ENCODE results near the gene RAB11FIP3. TPM values are rescaled to one million over a fixed set of nuclear protein-coding genes. Genes with fewer than 3 reads are reported as not detected.

The RAB11FIP3 gene
- total RNA-seq, 1 donor from 2014 or later: 44.1 TPM

DNA sequence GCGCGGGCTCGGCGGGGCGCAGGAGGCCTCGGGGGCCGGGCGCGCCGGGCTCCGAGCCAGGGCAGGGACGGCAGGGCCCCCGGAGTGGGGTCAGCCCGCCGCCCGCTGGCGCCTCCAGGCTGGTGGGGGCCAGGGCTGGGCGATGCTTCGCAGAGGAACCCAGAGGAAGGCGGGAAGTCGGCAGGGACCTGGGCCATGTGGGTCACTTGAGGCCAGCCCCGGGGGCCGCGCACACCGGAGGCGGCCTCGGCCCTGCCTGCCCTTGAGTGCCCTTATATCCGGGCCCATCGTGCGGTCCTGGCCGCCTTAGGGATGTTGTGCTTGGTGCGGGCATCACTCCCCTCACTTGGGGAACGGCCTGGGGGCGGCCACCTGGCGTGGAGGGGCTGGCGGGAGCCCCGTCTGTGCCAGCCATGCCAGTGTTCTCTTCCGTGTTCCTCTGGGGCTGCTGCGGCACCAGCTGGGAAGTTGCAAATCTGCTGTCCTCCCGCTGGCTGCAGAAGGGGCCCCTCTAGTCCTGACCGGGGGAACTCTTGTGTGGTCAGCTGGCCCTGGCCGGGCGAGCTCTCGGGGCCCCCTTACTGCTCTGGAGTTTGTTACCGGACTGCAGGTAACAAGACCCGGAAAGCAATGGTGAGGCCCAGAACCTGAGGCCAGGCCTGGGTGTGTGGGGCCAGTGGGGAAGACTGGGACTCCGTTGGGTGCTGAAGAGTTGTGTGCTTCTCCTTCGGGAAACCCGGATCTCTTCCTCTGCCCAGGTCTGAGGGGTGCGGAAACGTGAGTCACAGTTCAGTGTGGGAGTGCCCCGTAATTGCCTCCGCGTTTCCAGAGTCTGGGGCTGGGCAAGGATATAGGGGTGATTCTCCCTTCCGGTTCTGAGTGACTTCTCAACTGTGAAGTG, 102.9 kb downstream of the RAB11FIP3 start:
- DNase-seq: no peak
- Histone ChIP-seq H3K27me3 (no peaks in the 10 kb centered on the region), H3K27ac (peak overlapping the region; percentile 83), H3K4me3 (peak overlapping the region; percentile 89), H3K9me3 (no peaks in the 10 kb centered on the region), H3K4me1 (peaks cover 24% of the 10 kb centered on the region), H3K36me3 (no peaks in the 10 kb centered on the region)
- intact Hi-C loops (cut with DNase I): no loop called here
- no peak for TF ChIP-seq CTCF (IDR thresholded peaks at IDR 0.05)
- ATAC-seq: peak; percentile 0

DNA sequence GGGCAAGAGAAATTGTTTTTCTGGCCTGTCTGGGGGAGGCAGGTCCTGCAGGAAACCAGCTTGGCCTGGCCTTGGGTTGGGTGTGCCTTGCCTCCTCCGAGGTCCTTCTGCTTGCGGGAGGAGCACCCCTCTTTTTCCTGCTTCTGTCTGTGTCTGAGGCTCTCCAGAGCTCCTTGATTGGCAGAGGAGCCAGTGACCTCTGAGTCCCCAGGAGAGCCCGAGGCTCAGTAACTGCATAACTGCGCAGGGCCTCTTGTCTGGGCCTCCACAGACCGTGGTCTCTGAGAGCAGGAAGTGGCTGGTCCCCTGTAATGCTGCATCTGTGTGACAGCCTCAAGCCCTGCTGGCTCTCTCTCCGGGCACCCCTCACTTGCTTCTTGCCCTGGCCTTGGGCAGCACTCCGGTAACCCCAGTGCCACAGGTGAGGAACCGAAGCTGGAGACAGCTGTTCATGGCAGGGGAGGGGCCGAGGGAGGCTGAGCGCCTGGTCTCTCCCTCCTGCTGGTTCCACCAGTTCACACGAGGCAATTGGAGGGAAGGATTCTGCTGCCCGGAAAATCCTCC, 103.6 kb downstream of the RAB11FIP3 start:
- peak overlapping the region; percentile 89 for H3K4me3 ChIP-seq
- no peaks in the 10 kb centered on the region for H3K27me3 ChIP-seq
- peak overlapping the region; percentile 83 for H3K27ac ChIP-seq
- no peak for TF ChIP-seq CTCF (IDR thresholded peaks at IDR 0.05)
- H3K36me3 ChIP-seq: no peaks in the 10 kb centered on the region
- ATAC-seq (no peak), DNase-seq (no peak)
- H3K9me3 ChIP-seq: no peaks in the 10 kb centered on the region
- intact Hi-C loops (cut with DNase I): no loop called here
- peaks cover 24% of the 10 kb centered on the region for H3K4me1 ChIP-seq

- intact Hi-C loops (cut with DNase I): no loop called here
- no peak for TF ChIP-seq CTCF (IDR thresholded peaks at IDR 0.05)
- H3K27me3 ChIP-seq: no peaks in the 10 kb centered on the region
- no peaks in the 10 kb centered on the region for H3K9me3 ChIP-seq
- no peak overlapping the region for H3K27ac ChIP-seq
- DNase-seq (no peak), ATAC-seq (no peak)
- peaks cover 24% of the 10 kb centered on the region for H3K4me1 ChIP-seq
- no peak overlapping the region for H3K4me3 ChIP-seq
- H3K36me3 ChIP-seq: no peaks in the 10 kb centered on the region
These were observed 104.8 kb downstream of the RAB11FIP3 start for GRCh38 chr16:530111-530817.

DNA sequence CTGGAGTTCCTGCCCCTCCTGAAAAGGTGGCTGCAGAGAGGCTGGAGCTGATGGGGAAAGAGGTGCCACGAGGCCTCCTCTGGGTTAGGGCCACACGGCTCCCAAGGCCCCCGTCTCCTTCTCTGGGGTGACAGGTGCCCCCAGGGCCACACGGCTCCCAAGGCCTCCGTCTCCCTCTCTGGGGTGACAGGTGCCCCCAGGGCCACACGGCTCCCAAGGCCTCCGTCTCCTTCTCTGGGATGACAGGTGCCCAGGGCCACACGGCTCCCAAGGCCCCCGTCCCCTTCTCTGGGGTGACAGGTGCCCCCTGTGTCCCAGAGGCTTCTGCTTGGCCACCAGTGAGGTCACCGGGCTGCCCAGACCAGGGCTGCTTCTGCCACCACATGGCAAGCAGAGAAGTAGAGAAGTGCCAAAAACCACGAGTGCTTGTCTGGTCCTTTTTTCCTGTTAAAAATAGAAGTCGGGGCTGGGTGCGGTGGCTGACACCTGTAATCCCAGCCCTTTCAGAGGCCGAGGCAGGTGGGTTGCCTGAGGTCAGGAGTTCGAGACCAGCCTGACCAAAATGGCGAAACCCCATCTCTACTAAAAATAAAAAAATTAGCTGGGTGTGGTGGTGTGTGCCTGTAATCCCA, 106.2 kb downstream of the RAB11FIP3 start:
- H3K36me3 ChIP-seq: no peaks in the 10 kb centered on the region
- ATAC-seq: no peak
- H3K4me3 ChIP-seq: no peak overlapping the region
- H3K4me1 ChIP-seq: peaks cover 15% of the 10 kb centered on the region
- no peak overlapping the region for H3K27ac ChIP-seq
- TF ChIP-seq CTCF (IDR thresholded peaks at IDR 0.05): no peak
- intact Hi-C loops (cut with DNase I): no loop called here
- H3K9me3 ChIP-seq: no peaks in the 10 kb centered on the region
- DNase-seq: no peak
- no peaks in the 10 kb centered on the region for H3K27me3 ChIP-seq

- H3K36me3 ChIP-seq: no peaks in the 10 kb centered on the region
- H3K4me1 ChIP-seq: peaks cover 15% of the 10 kb centered on the region
- ATAC-seq: no peak
- H3K27me3 ChIP-seq: no peaks in the 10 kb centered on the region
- H3K9me3 ChIP-seq: no peaks in the 10 kb centered on the region
- TF ChIP-seq CTCF (IDR thresholded peaks at IDR 0.05): no peak
- intact Hi-C loops (cut with DNase I): no loop called here
- no peak overlapping the region for H3K4me3 ChIP-seq
- no peak overlapping the region for H3K27ac ChIP-seq
- no peak for DNase-seq
These were observed 108.1 kb downstream of the RAB11FIP3 start for GRCh38 chr16:533391-534123.

Data from upper lobe of right lung (tissue), 1 donor.